ENCODE measurements around the gene CHRM2.
A peak's percentile ranks its signal among the peaks of the same experiment; 100 is the strongest.

The CHRM2 gene

GRCh38 chr7:136953386-136953785 is 84.9 kb downstream of the CHRM2 start:
- Histone ChIP-seq H3K4me3 (ENCODE audit: low read length in 2 of 2) (no peak overlapping the region), H3K27me3 (ENCODE audit: control insufficient read depth in 1 of 2, insufficient read depth in 2 of 2, low read length in 2 of 2) (no peaks in the 10 kb centered on the region), H3K9me3 (ENCODE audit: control insufficient read depth in 2 of 2, low read length in 2 of 2) (no peaks in the 10 kb centered on the region), H3K9ac (ENCODE audit: low read length in 2 of 2) (no peak overlapping the region), H3K4me1 (ENCODE audit: control insufficient read depth, insufficient read depth, low read length) (peaks cover 16% of the 10 kb centered on the region), H3K27ac (ENCODE audit: low read length) (no peak overlapping the region), H3K36me3 (ENCODE audit: control insufficient read depth in 2 of 2, insufficient read depth in 2 of 2, low read length in 2 of 2) (peaks cover 0 to 3% of the 10 kb centered on the region in 2 donors)

GRCh38 chr7:136956232-136956631 is 87.8 kb downstream of the CHRM2 start:
- peaks cover 0 to 10% of the 10 kb centered on the region in 2 donors for H3K36me3 ChIP-seq (ENCODE audit: control insufficient read depth in 2 of 2, insufficient read depth in 2 of 2, low read length in 2 of 2)
- no peak overlapping the region for H3K9ac ChIP-seq (ENCODE audit: low read length in 2 of 2)
- H3K4me1 ChIP-seq (ENCODE audit: control insufficient read depth, insufficient read depth, low read length), result peaks cover 16% of the 10 kb centered on the region
- no peak overlapping the region for H3K27ac ChIP-seq (ENCODE audit: low read length)
- no peaks in the 10 kb centered on the region for H3K9me3 ChIP-seq (ENCODE audit: control insufficient read depth in 2 of 2, low read length in 2 of 2)
- no peak overlapping the region for H3K4me3 ChIP-seq (ENCODE audit: low read length in 2 of 2)
- no peaks in the 10 kb centered on the region for H3K27me3 ChIP-seq (ENCODE audit: control insufficient read depth in 1 of 2, insufficient read depth in 2 of 2, low read length in 2 of 2)

DNA sequence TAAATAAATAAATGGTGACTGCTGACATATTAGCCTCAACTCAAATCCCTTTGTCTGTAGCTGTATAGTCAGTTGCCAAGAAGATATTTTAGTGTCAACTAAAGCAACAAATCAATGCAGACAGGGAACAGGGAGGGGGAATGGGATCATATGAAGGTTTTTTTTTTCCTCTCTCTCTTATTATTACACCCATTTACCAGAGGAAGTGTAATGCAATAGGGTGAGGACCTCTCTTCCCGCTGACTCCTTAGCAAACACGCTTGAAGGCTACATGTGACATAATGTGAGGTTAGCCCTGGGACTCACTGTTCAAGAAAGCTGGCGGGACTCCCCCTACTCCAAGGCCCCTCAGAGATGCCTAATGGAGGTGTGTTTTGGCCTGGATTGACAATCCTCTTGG is 88.2 kb downstream of the CHRM2 start:
- Histone ChIP-seq H3K9me3 (ENCODE audit: control insufficient read depth in 2 of 2, low read length in 2 of 2) (no peaks in the 10 kb centered on the region), H3K36me3 (ENCODE audit: control insufficient read depth in 2 of 2, insufficient read depth in 2 of 2, low read length in 2 of 2) (peaks cover 0 to 10% of the 10 kb centered on the region in 2 donors), H3K9ac (ENCODE audit: low read length in 2 of 2) (no peak overlapping the region), H3K27ac (ENCODE audit: low read length) (peak overlapping the region; percentile 24), H3K27me3 (ENCODE audit: control insufficient read depth in 1 of 2, insufficient read depth in 2 of 2, low read length in 2 of 2) (no peaks in the 10 kb centered on the region), H3K4me1 (ENCODE audit: control insufficient read depth, insufficient read depth, low read length) (peaks cover 16% of the 10 kb centered on the region), H3K4me3 (ENCODE audit: low read length in 2 of 2) (no peak overlapping the region)

DNA sequence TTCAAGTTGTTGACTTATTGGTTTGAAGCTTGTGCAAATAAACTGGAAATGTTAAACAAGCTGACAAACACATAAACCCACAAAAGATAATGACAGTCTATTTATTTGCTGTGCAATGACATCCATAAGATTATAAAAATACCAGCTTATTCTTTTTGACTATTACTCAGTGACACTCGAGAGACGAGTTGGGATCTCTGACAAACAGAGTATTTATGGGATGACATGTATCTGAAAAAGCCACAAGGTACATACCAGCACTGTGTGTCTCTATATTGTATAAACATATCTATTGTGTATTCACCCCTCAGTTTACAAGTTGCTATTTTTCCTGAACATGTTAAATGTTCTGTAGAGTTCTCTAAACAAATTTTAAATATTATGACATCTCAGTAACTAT is 88.9 kb downstream of the CHRM2 start:
- Histone ChIP-seq H3K27ac (ENCODE audit: low read length) (no peak overlapping the region), H3K4me3 (ENCODE audit: low read length in 2 of 2) (no peak overlapping the region), H3K4me1 (ENCODE audit: control insufficient read depth, insufficient read depth, low read length) (peaks cover 16% of the 10 kb centered on the region), H3K9me3 (ENCODE audit: control insufficient read depth in 2 of 2, low read length in 2 of 2) (no peaks in the 10 kb centered on the region), H3K36me3 (ENCODE audit: control insufficient read depth in 2 of 2, insufficient read depth in 2 of 2, low read length in 2 of 2) (peaks cover 0 to 10% of the 10 kb centered on the region in 2 donors), H3K27me3 (ENCODE audit: control insufficient read depth in 1 of 2, insufficient read depth in 2 of 2, low read length in 2 of 2) (no peaks in the 10 kb centered on the region), H3K9ac (ENCODE audit: low read length in 2 of 2) (no peak overlapping the region)

- no peaks in the 10 kb centered on the region for H3K27me3 ChIP-seq (ENCODE audit: control insufficient read depth in 1 of 2, insufficient read depth in 2 of 2, low read length in 2 of 2)
- no peaks in the 10 kb centered on the region for H3K9me3 ChIP-seq (ENCODE audit: control insufficient read depth in 2 of 2, low read length in 2 of 2)
- H3K36me3 ChIP-seq (ENCODE audit: control insufficient read depth in 2 of 2, insufficient read depth in 2 of 2, low read length in 2 of 2), result peaks cover 0 to 10% of the 10 kb centered on the region in 2 donors
- H3K27ac ChIP-seq (ENCODE audit: low read length), result no peak overlapping the region
- peaks cover 16% of the 10 kb centered on the region for H3K4me1 ChIP-seq (ENCODE audit: control insufficient read depth, insufficient read depth, low read length)
- H3K4me3 ChIP-seq (ENCODE audit: low read length in 2 of 2), result no peak overlapping the region
- H3K9ac ChIP-seq (ENCODE audit: low read length in 2 of 2), result no peak overlapping the region
These were observed 89.6 kb downstream of the CHRM2 start for GRCh38 chr7:136958016-136958415.

DNA sequence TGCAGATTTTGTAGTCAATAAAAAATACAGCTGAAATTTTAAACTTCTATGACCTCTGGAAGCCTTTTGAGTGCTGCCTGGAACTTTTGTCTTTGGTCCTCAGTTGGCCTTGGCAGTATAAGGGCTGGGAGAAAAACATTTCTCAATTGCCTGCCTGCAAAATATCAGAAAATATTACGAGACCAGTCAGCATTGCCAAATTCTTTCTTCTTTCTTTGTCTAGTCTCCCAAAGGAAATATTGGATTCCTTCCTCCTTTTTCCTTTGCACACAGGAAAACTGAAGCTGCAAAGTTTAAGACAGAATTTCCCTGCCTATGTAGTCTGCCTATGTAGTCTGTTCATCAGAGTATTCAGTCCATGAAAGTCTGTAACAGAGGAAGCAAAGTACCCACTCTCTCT is 95.9 kb downstream of the CHRM2 start:
- H3K27ac ChIP-seq (ENCODE audit: low read length), result no peak overlapping the region
- H3K9me3 ChIP-seq (ENCODE audit: control insufficient read depth in 2 of 2, low read length in 2 of 2), result no peaks in the 10 kb centered on the region
- H3K27me3 ChIP-seq (ENCODE audit: control insufficient read depth in 1 of 2, insufficient read depth in 2 of 2, low read length in 2 of 2), result no peaks in the 10 kb centered on the region
- H3K4me1 ChIP-seq (ENCODE audit: control insufficient read depth, insufficient read depth, low read length), result peaks cover 6% of the 10 kb centered on the region
- peaks cover 0 to 5% of the 10 kb centered on the region in 2 donors for H3K36me3 ChIP-seq (ENCODE audit: control insufficient read depth in 2 of 2, insufficient read depth in 2 of 2, low read length in 2 of 2)
- H3K4me3 ChIP-seq (ENCODE audit: low read length in 2 of 2), result no peak overlapping the region
- no peak overlapping the region for H3K9ac ChIP-seq (ENCODE audit: low read length in 2 of 2)

DNA sequence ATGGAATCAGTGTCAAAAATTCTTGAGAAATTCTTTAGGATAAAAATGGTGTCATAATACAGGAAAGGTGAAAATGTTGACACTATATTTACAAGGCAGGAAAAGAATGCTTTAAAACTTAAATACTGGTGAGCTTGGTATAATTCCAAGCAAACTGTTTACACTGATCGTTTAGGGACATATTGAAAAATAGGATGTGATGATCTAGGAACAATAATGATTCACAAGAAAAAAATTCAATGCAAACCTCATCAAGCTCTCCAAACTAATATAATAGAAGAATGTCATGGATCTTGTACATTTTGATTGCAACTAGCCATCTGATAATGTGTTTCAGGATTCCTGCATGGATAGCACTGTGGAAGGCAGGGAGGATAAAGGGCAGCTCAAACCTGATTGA is 98.4 kb downstream of the CHRM2 start:
- no peak overlapping the region for H3K9ac ChIP-seq (ENCODE audit: low read length in 2 of 2)
- H3K27me3 ChIP-seq (ENCODE audit: control insufficient read depth in 1 of 2, insufficient read depth in 2 of 2, low read length in 2 of 2), result no peaks in the 10 kb centered on the region
- no peak overlapping the region for H3K4me3 ChIP-seq (ENCODE audit: low read length in 2 of 2)
- no peaks in the 10 kb centered on the region for H3K36me3 ChIP-seq (ENCODE audit: control insufficient read depth in 2 of 2, insufficient read depth in 2 of 2, low read length in 2 of 2)
- H3K9me3 ChIP-seq (ENCODE audit: control insufficient read depth in 2 of 2, low read length in 2 of 2), result no peaks in the 10 kb centered on the region
- H3K4me1 ChIP-seq (ENCODE audit: control insufficient read depth, insufficient read depth, low read length), result peaks cover 6% of the 10 kb centered on the region
- no peak overlapping the region for H3K27ac ChIP-seq (ENCODE audit: low read length)

DNA sequence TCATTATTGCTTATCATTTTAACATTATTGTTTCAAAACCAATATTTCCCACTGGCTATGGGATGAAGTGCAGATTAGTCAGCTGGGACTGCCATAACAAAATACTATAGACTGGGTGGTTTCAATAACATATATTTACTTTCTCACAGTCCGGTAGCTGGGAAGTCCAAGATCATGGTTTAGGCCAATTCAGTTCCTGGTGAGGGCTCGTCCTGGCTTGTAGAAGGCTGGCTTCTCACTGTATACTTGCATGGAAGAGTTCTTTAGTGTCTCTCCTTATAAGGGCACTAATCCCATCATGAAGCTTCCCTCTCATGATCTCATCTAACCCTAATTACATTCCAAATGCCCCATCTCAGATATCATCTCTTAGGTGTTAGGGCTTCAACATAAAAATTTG is 101.3 kb downstream of the CHRM2 start:
- H3K4me1 ChIP-seq (ENCODE audit: control insufficient read depth, insufficient read depth, low read length), result no peaks in the 10 kb centered on the region
- no peak overlapping the region for H3K27ac ChIP-seq (ENCODE audit: low read length)
- H3K9me3 ChIP-seq (ENCODE audit: control insufficient read depth in 2 of 2, low read length in 2 of 2), result no peaks in the 10 kb centered on the region
- no peak overlapping the region for H3K9ac ChIP-seq (ENCODE audit: low read length in 2 of 2)
- no peak overlapping the region for H3K4me3 ChIP-seq (ENCODE audit: low read length in 2 of 2)
- no peaks in the 10 kb centered on the region for H3K36me3 ChIP-seq (ENCODE audit: control insufficient read depth in 2 of 2, insufficient read depth in 2 of 2, low read length in 2 of 2)
- H3K27me3 ChIP-seq (ENCODE audit: control insufficient read depth in 1 of 2, insufficient read depth in 2 of 2, low read length in 2 of 2), result no peaks in the 10 kb centered on the region

DNA sequence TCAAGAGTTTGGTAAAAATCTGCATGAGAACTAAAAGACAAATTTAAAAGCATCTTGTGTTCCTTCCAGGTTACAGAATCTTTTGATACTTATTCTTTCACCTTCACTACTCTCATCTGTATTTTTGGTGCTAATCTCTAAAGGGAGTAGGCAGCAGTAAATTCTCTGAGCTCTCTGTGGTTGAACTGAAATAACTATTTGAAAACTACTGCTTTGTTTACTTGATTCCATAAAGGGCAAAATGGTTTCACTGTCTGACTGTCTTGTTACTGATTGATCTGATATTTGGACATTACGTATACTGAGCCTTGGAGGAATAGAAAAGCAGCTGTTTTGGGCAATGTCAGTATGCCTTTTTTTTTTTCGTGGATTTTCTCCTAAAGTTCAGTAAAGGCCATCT is 103.3 kb downstream of the CHRM2 start:
- Histone ChIP-seq H3K9me3 (ENCODE audit: control insufficient read depth in 2 of 2, low read length in 2 of 2) (no peaks in the 10 kb centered on the region), H3K27me3 (ENCODE audit: control insufficient read depth in 1 of 2, insufficient read depth in 2 of 2, low read length in 2 of 2) (no peaks in the 10 kb centered on the region), H3K27ac (ENCODE audit: low read length) (no peak overlapping the region), H3K9ac (ENCODE audit: low read length in 2 of 2) (no peak overlapping the region), H3K36me3 (ENCODE audit: control insufficient read depth in 2 of 2, insufficient read depth in 2 of 2, low read length in 2 of 2) (no peaks in the 10 kb centered on the region), H3K4me3 (ENCODE audit: low read length in 2 of 2) (no peak overlapping the region), H3K4me1 (ENCODE audit: control insufficient read depth, insufficient read depth, low read length) (no peaks in the 10 kb centered on the region)

DNA sequence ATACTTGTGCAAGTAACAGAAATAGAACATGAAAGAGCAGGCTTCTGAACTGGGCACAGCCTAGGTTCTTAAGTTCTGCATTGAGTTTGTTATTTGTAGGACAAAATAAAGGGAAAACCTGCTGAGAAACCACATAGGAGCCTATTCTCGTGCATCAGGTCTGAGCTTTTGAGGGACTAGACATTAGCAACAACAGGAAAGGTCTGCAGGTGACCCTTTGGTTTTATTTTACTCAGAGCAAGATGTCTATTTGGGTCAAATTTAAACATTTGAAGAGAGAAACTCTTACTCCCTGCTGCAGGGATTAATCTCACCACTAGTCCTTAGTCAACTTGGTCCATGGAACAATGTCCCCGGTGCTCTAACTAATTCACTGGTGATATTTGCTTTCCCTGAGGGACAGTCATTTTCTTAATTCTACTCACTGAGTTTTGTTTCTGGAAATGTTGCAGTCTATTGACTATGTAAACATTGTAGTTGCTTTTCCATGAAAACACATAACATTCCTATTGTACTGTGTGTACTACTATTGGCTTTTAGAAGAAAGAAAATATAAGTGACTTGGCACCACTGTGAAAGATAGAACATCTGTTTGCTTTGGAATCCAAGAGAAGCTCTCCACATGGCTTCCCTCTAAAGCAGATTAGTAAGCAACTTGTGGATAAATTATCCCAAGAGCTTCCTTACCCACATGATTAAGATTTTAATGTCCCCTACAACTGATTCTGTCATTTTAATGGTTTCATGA is 108.2 kb downstream of the CHRM2 start:
- Histone ChIP-seq H3K9ac (ENCODE audit: low read length in 2 of 2) (no peak overlapping the region), H3K4me3 (ENCODE audit: low read length in 2 of 2) (no peak overlapping the region), H3K36me3 (ENCODE audit: control insufficient read depth in 2 of 2, insufficient read depth in 2 of 2, low read length in 2 of 2) (no peaks in the 10 kb centered on the region), H3K9me3 (ENCODE audit: control insufficient read depth in 2 of 2, low read length in 2 of 2) (no peaks in the 10 kb centered on the region), H3K4me1 (ENCODE audit: control insufficient read depth, insufficient read depth, low read length) (no peaks in the 10 kb centered on the region), H3K27ac (ENCODE audit: low read length) (no peak overlapping the region), H3K27me3 (ENCODE audit: control insufficient read depth in 1 of 2, insufficient read depth in 2 of 2, low read length in 2 of 2) (no peaks in the 10 kb centered on the region)

GRCh38 chr7:136993377-136993776 is 124.9 kb downstream of the CHRM2 start:
- no peaks in the 10 kb centered on the region for H3K27me3 ChIP-seq (ENCODE audit: control insufficient read depth in 1 of 2, insufficient read depth in 2 of 2, low read length in 2 of 2)
- no peaks in the 10 kb centered on the region for H3K4me1 ChIP-seq (ENCODE audit: control insufficient read depth, insufficient read depth, low read length)
- no peaks in the 10 kb centered on the region for H3K36me3 ChIP-seq (ENCODE audit: control insufficient read depth in 2 of 2, insufficient read depth in 2 of 2, low read length in 2 of 2)
- H3K4me3 ChIP-seq (ENCODE audit: low read length in 2 of 2), result no peak overlapping the region
- H3K9me3 ChIP-seq (ENCODE audit: control insufficient read depth in 2 of 2, low read length in 2 of 2), result no peaks in the 10 kb centered on the region
- H3K9ac ChIP-seq (ENCODE audit: low read length in 2 of 2), result no peak overlapping the region
- H3K27ac ChIP-seq (ENCODE audit: low read length), result no peak overlapping the region

All from stomach smooth muscle (tissue), 2 donors.